ENCODE results near the gene SLFN12L.

- TF ChIP-seq GATA2 (IDR thresholded peaks at IDR 0.05; ENCODE audit: low read depth, low read length) (no peak), GATA3 (IDR thresholded peaks at IDR 0.05; ENCODE audit: low read depth, low read length) (no peak)
Observed at GRCh38 chr17:35534576-35535093, 2.8 kb downstream of the SLFN12L start.
